Cardiac fibroblast (primary cell): ENCODE data around the gene PBRM1.
A peak's percentile ranks its signal among the peaks of the same experiment; 100 is the strongest.

Experiments
- DNase-seq, 2 donors: peaks; one replicate each; pipeline versions ENCODE4 v3.0.0 to v3.0.0-alpha.2; 2010; ENCODE audit warnings: low read depth in 2 of 2
- H3K4me3 ChIP-seq, 2 donors: replicated peaks in 1 of 2; 1 replicate in 1 of 2; 2 replicates in 1 of 2; pipeline ENCODE4 v1.5.1; 2011; ENCODE audit warnings: low read depth in 2 of 2, low read length in 2 of 2, mild to moderate bottlenecking in 2 of 2, moderate library complexity in 1 of 2
- CTCF ChIP-seq: IDR thresholded peaks from one replicate; pipeline ENCODE4 v1.5.1; 2011; ENCODE audit warnings: low read depth, mild to moderate bottlenecking, low read length, inconsistent platforms

Gene PBRM1

GRCh38 chr3:52509753-52510328 is 175.9 kb downstream of the PBRM1 start:
- no peak for DNase-seq
- no peak overlapping the region for H3K4me3 ChIP-seq
- TF ChIP-seq CTCF: no peak

- DNase-seq: peak; percentile 30 to 52
- no peak for TF ChIP-seq CTCF
- no peak overlapping the region for H3K4me3 ChIP-seq
Measured at GRCh38 chr3:52507359-52507758, 178.4 kb downstream of the PBRM1 start.

- TF ChIP-seq CTCF: no peak
- DNase-seq: no peak
- H3K4me3 ChIP-seq: no peak overlapping the region
Measured at GRCh38 chr3:52506266-52506966, 179.3 kb downstream of the PBRM1 start.

- TF ChIP-seq CTCF: no peak
- no peak for DNase-seq
- no peak overlapping the region for H3K4me3 ChIP-seq
Measured at GRCh38 chr3:52504977-52505376, 180.7 kb downstream of the PBRM1 start.

- H3K4me3 ChIP-seq: no peak overlapping the region
- no peak for TF ChIP-seq CTCF
- no peak for DNase-seq
Measured at GRCh38 chr3:52503788-52504424, 181.8 kb downstream of the PBRM1 start.

- DNase-seq: no peak
- TF ChIP-seq CTCF: no peak
- no peak overlapping the region for H3K4me3 ChIP-seq
Measured at GRCh38 chr3:52502808-52503350, 182.8 kb downstream of the PBRM1 start.
